HG02610 (cell line): Measurements from ENCODE around the gene SLF2.

Experiments
- ATAC-seq: cut with Tn5 transposase; IDR thresholded peaks from one replicate; pipeline ENCODE4 v1.9.1; 2021; ENCODE audit warnings: mild to moderate bottlenecking, moderate library complexity; ENCODE audit not compliant: unreplicated experiment

The SLF2 gene

DNA sequence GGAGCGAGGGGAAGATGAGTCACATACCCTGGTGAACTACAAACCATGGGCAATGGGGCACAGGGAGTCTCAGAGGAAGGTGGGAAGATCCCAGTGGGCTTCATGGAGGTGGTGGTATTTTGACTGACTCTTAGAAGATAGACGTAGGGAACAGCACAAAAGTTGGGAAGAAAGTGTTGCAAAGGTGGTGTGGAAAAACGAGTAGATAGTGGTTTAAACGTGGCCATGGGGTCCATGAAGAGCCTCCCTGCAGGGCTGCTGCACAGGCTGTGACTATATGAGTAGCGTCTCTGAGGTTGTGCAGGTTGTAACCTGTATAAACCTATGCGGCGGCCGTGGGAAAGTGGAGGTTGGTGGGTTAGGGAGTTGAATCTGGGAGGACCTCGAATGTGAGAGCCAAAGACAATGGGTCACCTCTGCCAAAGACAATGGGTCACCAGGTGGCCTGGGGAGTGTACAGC lies 100.6 kb downstream of the SLF2 start:
- no peak for ATAC-seq

DNA sequence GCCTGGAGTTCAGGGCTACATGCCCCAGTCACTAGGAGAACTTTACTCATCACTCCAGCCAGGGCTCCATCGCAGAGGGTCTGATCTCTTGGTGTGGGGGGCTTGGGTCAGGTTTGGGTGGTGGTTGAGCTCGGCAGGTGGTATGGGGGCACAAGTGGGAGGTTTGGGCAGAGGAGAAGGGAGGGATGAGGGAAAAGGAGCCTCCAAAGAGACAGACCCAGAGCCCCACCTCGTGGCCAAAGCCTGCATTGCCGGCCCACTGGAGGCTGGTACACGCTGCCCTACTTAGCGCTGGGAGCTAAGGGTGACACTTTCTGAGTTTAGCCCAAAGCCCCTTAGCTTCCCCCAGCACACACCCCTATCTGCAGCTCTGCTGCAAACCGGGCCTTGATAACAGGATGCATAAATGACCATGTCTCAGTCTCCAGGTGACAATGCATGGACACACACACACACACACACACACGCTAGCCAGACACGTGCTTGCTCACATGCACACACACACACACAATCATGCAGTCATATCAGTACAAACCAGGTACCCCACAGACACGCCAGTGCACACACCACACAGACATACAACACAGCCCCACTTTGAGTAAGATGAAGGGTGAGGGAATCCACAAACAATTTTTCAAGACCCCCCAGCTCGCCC lies 101.6 kb downstream of the SLF2 start:
- ATAC-seq, result no peak
